T-helper 1 cell treated with Interleukin-12 subunit alpha and Interleukin-12 subunit beta and Interleukin-4 antibody, amounts not matched to agents 30 μg/mL and 1 μg/mL, for 36 hours (primary cell): Measurements from ENCODE around the gene HECW1.

Source experiments
- H3K27ac Mint-ChIP-seq: one replicate; pipeline ENCODE4 v1.8.0; 2021; ENCODE audit warnings: mild to moderate bottlenecking, mixed read lengths
- H3K27me3 Mint-ChIP-seq: one replicate; pipeline ENCODE4 v1.8.0; 2021; ENCODE audit warnings: low read depth, mixed read lengths
- H3K36me3 Mint-ChIP-seq: one replicate; pipeline ENCODE4 v1.8.0; 2021; ENCODE audit warnings: low read depth, mixed read lengths
- H3K4me1 Mint-ChIP-seq: one replicate; pipeline ENCODE4 v1.8.0; 2021; ENCODE audit warnings: low read depth, mixed read lengths
- H3K4me3 Mint-ChIP-seq: one replicate; pipeline ENCODE4 v1.8.0; 2021; ENCODE audit warnings: mild to moderate bottlenecking, moderate library complexity, mixed read lengths
- H3K9me3 Mint-ChIP-seq: one replicate; pipeline ENCODE4 v1.8.0; 2021; ENCODE audit warnings: mixed read lengths

HECW1 gene

GRCh38 chr7:43449577-43449976, 337.1 kb downstream of the HECW1 start:
- no peaks in the 10 kb centered on the region for H3K36me3 Mint-ChIP-seq
- peaks cover 25% of the 10 kb centered on the region for H3K27me3 Mint-ChIP-seq
- H3K9me3 Mint-ChIP-seq: no peaks in the 10 kb centered on the region
- no peaks in the 10 kb centered on the region for H3K4me1 Mint-ChIP-seq
- H3K4me3 Mint-ChIP-seq: no peak overlapping the region
- H3K27ac Mint-ChIP-seq: no peak overlapping the region

- no peaks in the 10 kb centered on the region for H3K36me3 Mint-ChIP-seq
- peaks cover 31% of the 10 kb centered on the region for H3K27me3 Mint-ChIP-seq
- H3K9me3 Mint-ChIP-seq: no peaks in the 10 kb centered on the region
- H3K4me3 Mint-ChIP-seq: no peak overlapping the region
- no peak overlapping the region for H3K27ac Mint-ChIP-seq
- no peaks in the 10 kb centered on the region for H3K4me1 Mint-ChIP-seq
Observed at GRCh38 chr7:43450894-43451293, 338.4 kb downstream of the HECW1 start.

GRCh38 chr7:43454936-43455518, 342.6 kb downstream of the HECW1 start:
- Mint-ChIP-seq H3K4me1 (no peaks in the 10 kb centered on the region), H3K36me3 (no peaks in the 10 kb centered on the region), H3K27me3 (peaks cover 31% of the 10 kb centered on the region)

GRCh38 chr7:43456200-43456599, 343.8 kb downstream of the HECW1 start:
- Mint-ChIP-seq H3K27ac (no peak overlapping the region), H3K27me3 (peaks cover 23% of the 10 kb centered on the region), H3K9me3 (no peaks in the 10 kb centered on the region), H3K36me3 (no peaks in the 10 kb centered on the region), H3K4me3 (no peak overlapping the region), H3K4me1 (no peaks in the 10 kb centered on the region)

More at GRCh38 chr7:43454936-43455518, 342.6 kb downstream of the HECW1 start:
- no peak overlapping the region for H3K4me3 Mint-ChIP-seq
- no peaks in the 10 kb centered on the region for H3K9me3 Mint-ChIP-seq
- no peak overlapping the region for H3K27ac Mint-ChIP-seq

- H3K27me3 Mint-ChIP-seq: peaks cover 19% of the 10 kb centered on the region
- H3K9me3 Mint-ChIP-seq: no peaks in the 10 kb centered on the region
- no peak overlapping the region for H3K4me3 Mint-ChIP-seq
- no peaks in the 10 kb centered on the region for H3K36me3 Mint-ChIP-seq
- no peaks in the 10 kb centered on the region for H3K4me1 Mint-ChIP-seq
- H3K27ac Mint-ChIP-seq: no peak overlapping the region
Observed at GRCh38 chr7:43458330-43459018, 346.0 kb downstream of the HECW1 start.

- Mint-ChIP-seq H3K36me3 (no peaks in the 10 kb centered on the region), H3K27ac (no peak overlapping the region), H3K4me3 (no peak overlapping the region), H3K4me1 (no peaks in the 10 kb centered on the region), H3K27me3 (peaks cover 19% of the 10 kb centered on the region), H3K9me3 (no peaks in the 10 kb centered on the region)
Observed at GRCh38 chr7:43459019-43459337, 346.5 kb downstream of the HECW1 start.

GRCh38 chr7:43460733-43461348, 348.4 kb downstream of the HECW1 start:
- no peaks in the 10 kb centered on the region for H3K36me3 Mint-ChIP-seq
- H3K4me3 Mint-ChIP-seq: no peak overlapping the region
- no peaks in the 10 kb centered on the region for H3K4me1 Mint-ChIP-seq
- H3K27ac Mint-ChIP-seq: no peak overlapping the region
- H3K27me3 Mint-ChIP-seq: peaks cover 19% of the 10 kb centered on the region
- no peaks in the 10 kb centered on the region for H3K9me3 Mint-ChIP-seq

- Mint-ChIP-seq H3K27me3 (peaks cover 15% of the 10 kb centered on the region), H3K4me1 (no peaks in the 10 kb centered on the region), H3K4me3 (no peak overlapping the region), H3K36me3 (no peaks in the 10 kb centered on the region), H3K27ac (no peak overlapping the region), H3K9me3 (no peaks in the 10 kb centered on the region)
Observed at GRCh38 chr7:43461349-43462024, 349.0 kb downstream of the HECW1 start.

- Mint-ChIP-seq H3K36me3 (no peaks in the 10 kb centered on the region), H3K4me3 (no peak overlapping the region), H3K9me3 (no peaks in the 10 kb centered on the region), H3K4me1 (no peaks in the 10 kb centered on the region), H3K27me3 (peaks cover 13% of the 10 kb centered on the region), H3K27ac (no peak overlapping the region)
Observed at GRCh38 chr7:43462836-43463235, 350.4 kb downstream of the HECW1 start.

- Mint-ChIP-seq H3K4me3 (no peak overlapping the region), H3K27me3 (peaks cover 11% of the 10 kb centered on the region), H3K36me3 (no peaks in the 10 kb centered on the region), H3K9me3 (no peaks in the 10 kb centered on the region), H3K27ac (no peak overlapping the region), H3K4me1 (no peaks in the 10 kb centered on the region)
Observed at GRCh38 chr7:43463401-43463980, 351.0 kb downstream of the HECW1 start.

GRCh38 chr7:43465581-43466554, 353.4 kb downstream of the HECW1 start:
- H3K4me1 Mint-ChIP-seq: no peaks in the 10 kb centered on the region
- no peaks in the 10 kb centered on the region for H3K9me3 Mint-ChIP-seq
- H3K27ac Mint-ChIP-seq: no peak overlapping the region
- H3K4me3 Mint-ChIP-seq: no peak overlapping the region
- H3K36me3 Mint-ChIP-seq: no peaks in the 10 kb centered on the region
- peaks cover 11% of the 10 kb centered on the region for H3K27me3 Mint-ChIP-seq

- H3K27ac Mint-ChIP-seq: no peak overlapping the region
- H3K9me3 Mint-ChIP-seq: no peaks in the 10 kb centered on the region
- no peaks in the 10 kb centered on the region for H3K36me3 Mint-ChIP-seq
- peaks cover 11% of the 10 kb centered on the region for H3K27me3 Mint-ChIP-seq
- no peaks in the 10 kb centered on the region for H3K4me1 Mint-ChIP-seq
- no peak overlapping the region for H3K4me3 Mint-ChIP-seq
Observed at GRCh38 chr7:43467406-43467805, 355.0 kb downstream of the HECW1 start.

GRCh38 chr7:43467846-43468245, 355.4 kb downstream of the HECW1 start:
- H3K36me3 Mint-ChIP-seq: no peaks in the 10 kb centered on the region
- H3K4me1 Mint-ChIP-seq: no peaks in the 10 kb centered on the region
- no peak overlapping the region for H3K4me3 Mint-ChIP-seq
- H3K27ac Mint-ChIP-seq: no peak overlapping the region
- H3K9me3 Mint-ChIP-seq: no peaks in the 10 kb centered on the region
- peaks cover 11% of the 10 kb centered on the region for H3K27me3 Mint-ChIP-seq

- Mint-ChIP-seq H3K9me3 (no peaks in the 10 kb centered on the region), H3K4me1 (no peaks in the 10 kb centered on the region), H3K27me3 (peaks cover 10% of the 10 kb centered on the region), H3K27ac (no peak overlapping the region), H3K4me3 (no peak overlapping the region), H3K36me3 (no peaks in the 10 kb centered on the region)
Observed at GRCh38 chr7:43469051-43469450, 356.6 kb downstream of the HECW1 start.
